Coronary artery (tissue), 2 donors: ENCODE measurements around the gene MAP3K8.
A peak's percentile ranks its signal among the peaks of the same experiment; 100 is the strongest.

Source experiments
- DNase-seq: peaks from one replicate; pipeline ENCODE4 v3.0.0-alpha.2; 2017; ENCODE audit warnings: low spot score
- H3K27ac ChIP-seq, 2 donors: fragments of 200-600 bp; sonication (generic); one replicate each; pipeline ENCODE4 v1.5.1; 2016 to 2019
- H3K4me3 ChIP-seq: fragments of 200-600 bp; sonication (generic); 2 replicates; pipeline ENCODE4 v1.5.1; 2016; ENCODE audit warnings: mild to moderate bottlenecking, moderate library complexity
- CTCF ChIP-seq: fragments of 200-600 bp; sonication (generic); IDR thresholded peaks from one replicate; pipeline ENCODE4 v1.5.1; 2019; ENCODE audit warnings: antibody characterized with exemption

Gene MAP3K8

DNA sequence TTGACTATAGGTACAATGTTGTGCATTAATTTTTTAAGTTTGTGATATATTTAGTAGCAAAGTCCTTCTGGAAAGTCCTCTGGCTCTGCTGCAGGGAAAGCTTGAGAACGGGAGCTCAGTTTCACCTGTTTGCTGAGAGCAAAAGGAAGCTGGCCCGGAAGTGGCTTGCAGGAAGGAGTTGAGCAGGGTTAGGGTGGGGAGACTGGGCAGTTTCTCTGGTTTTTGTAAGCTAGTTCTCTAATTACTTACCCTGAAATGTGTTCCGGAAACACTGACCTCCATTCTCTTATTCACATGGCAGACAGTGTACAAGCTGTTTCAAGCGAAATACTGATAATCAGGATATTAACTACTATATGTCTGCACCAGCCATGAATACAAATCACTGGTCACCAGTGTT is 22.3 kb downstream of the MAP3K8 start:
- no peak overlapping the region for H3K4me3 ChIP-seq
- no peak for TF ChIP-seq CTCF
- no peak for DNase-seq
- H3K27ac ChIP-seq: peak overlapping the region; percentile 76 to 86

DNA sequence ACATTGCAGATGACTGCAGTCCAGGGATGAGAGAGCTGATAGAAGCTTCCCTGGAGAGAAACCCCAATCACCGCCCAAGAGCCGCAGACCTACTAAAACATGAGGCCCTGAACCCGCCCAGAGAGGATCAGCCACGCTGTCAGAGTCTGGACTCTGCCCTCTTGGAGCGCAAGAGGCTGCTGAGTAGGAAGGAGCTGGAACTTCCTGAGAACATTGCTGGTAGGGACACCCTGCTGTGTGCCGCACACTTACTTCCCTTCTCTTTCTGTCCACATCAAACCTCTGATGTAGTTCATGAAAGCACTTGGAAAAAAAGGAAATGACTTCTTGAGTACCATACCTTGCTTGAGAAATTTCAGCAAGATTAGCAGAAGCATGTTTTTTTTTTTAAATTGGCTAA is 25.3 kb downstream of the MAP3K8 start:
- DNase-seq: no peak
- Histone ChIP-seq H3K27ac (peak overlapping the region in 1 of 2 donors; percentile 86), H3K4me3 (no peak overlapping the region)
- no peak for TF ChIP-seq CTCF

- no peak for DNase-seq
- H3K4me3 ChIP-seq: no peak overlapping the region
- TF ChIP-seq CTCF: no peak
- peak overlapping the region in 1 of 2 donors; percentile 53 for H3K27ac ChIP-seq
Measured at GRCh38 chr10:30460121-30460520, 26.1 kb downstream of the MAP3K8 start.

GRCh38 chr10:30462513-30462912 is 28.5 kb downstream of the MAP3K8 start:
- no peak overlapping the region for H3K4me3 ChIP-seq
- no peak overlapping the region for H3K27ac ChIP-seq
- no peak for DNase-seq
- TF ChIP-seq CTCF: no peak

- H3K27ac ChIP-seq: peak overlapping the region in 1 of 2 donors; percentile 8
- H3K4me3 ChIP-seq: no peak overlapping the region
- no peak for DNase-seq
- no peak for TF ChIP-seq CTCF
Measured at GRCh38 chr10:30463944-30464451, 30.0 kb downstream of the MAP3K8 start.

DNA sequence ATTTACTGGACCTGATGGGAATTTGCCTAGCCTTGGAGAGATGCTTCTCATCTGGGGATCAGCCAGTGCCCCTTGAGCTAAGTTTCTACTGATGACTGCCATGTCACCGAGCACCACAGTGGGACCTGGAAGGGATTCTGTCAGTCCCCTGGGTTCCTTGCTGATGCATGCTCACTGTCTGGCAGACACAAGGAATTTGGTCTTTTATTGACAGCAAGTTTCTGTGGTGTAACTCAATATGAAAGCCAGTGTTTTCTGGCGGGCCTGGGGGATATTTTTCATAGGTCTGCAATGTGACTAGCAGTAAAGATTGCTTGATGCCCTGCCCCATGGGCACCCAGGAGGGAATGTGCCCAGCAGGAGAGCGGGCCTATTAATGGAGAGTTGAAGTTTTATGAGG is 30.7 kb downstream of the MAP3K8 start:
- no peak overlapping the region for H3K27ac ChIP-seq
- no peak for DNase-seq
- no peak overlapping the region for H3K4me3 ChIP-seq
- TF ChIP-seq CTCF: no peak

DNA sequence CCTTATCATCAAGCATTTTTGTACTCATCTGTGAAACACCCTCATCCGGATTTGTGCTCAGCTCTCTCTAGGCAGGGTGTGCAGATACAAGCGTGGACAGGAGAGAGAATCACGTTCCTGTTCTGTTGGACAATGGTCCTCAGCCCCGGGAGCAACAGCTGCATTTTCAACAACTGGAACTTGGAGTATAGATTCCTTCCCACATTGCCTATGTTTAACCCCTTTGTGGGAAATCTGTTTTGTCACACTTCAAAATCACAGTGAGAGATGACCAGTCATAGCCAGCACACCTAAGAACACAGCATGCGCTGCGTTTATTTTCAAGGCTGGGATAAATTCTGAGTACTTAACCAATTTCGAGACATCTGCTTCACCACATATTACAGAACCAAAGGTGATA is 32.5 kb downstream of the MAP3K8 start:
- H3K27ac ChIP-seq: no peak overlapping the region
- no peak for TF ChIP-seq CTCF
- DNase-seq: no peak
- no peak overlapping the region for H3K4me3 ChIP-seq
